DND-41 (cell line): ENCODE results near the gene M6PR.

Experiments
- CTCF ChIP-seq: IDR thresholded peaks from 2 replicates; pipeline ENCODE4 v1.5.1; 2012; ENCODE audit warnings: borderline replicate concordance, low read length, moderate library complexity, mild to moderate bottlenecking; ENCODE audit not compliant: poor library complexity, severe bottlenecking; ENCODE audit errors: extremely low read depth
- EZH2 ChIP-seq: IDR thresholded peaks from 3 replicates; pipeline ENCODE4 v1.6.1; 2012; ENCODE audit warnings: borderline replicate concordance, low read depth, mild to moderate bottlenecking, moderate library complexity, low read length, inconsistent platforms; ENCODE audit not compliant: severe bottlenecking

GRCh38 chr12:8914716-8915526, 34.5 kb downstream of the M6PR start:
- no peak for TF ChIP-seq CTCF
- no peak for TF ChIP-seq EZH2
